ENCODE measurements around the gene PNMA8B. TPM values are rescaled to one million over a fixed set of nuclear protein-coding genes. Genes with fewer than 3 reads are reported as not detected.
"Not testable (repeated sequence)": the region's sequence is repeated elsewhere in the genome, so short reads cannot be mapped to it uniquely, and the experiment has no call there.

The PNMA8B gene
- total and polyA plus RNA-seq, 7 donors, result 0.16 to 0.52 (median 0.34) TPM

- ATAC-seq, result peak; percentile 55 to 84 (median 66)
- H3K27ac ChIP-seq, result no peak overlapping the region
- intact Hi-C loops (cut with DNase I), result loop anchor here in 1 of 2 donors (2.0 kb wide), 2 partner anchors 13 to 133 kb away; no protein-coding TSS in a partner anchor
- DNase-seq, result peak; percentile 70 to 80
- peaks cover 0 to 10% (median 2%) of the 10 kb centered on the region in 3 donors for H3K27me3 ChIP-seq (ENCODE audit: insufficient read depth in 3 of 3, low read length in 2 of 3)
- TF ChIP-seq, protein P1, sequence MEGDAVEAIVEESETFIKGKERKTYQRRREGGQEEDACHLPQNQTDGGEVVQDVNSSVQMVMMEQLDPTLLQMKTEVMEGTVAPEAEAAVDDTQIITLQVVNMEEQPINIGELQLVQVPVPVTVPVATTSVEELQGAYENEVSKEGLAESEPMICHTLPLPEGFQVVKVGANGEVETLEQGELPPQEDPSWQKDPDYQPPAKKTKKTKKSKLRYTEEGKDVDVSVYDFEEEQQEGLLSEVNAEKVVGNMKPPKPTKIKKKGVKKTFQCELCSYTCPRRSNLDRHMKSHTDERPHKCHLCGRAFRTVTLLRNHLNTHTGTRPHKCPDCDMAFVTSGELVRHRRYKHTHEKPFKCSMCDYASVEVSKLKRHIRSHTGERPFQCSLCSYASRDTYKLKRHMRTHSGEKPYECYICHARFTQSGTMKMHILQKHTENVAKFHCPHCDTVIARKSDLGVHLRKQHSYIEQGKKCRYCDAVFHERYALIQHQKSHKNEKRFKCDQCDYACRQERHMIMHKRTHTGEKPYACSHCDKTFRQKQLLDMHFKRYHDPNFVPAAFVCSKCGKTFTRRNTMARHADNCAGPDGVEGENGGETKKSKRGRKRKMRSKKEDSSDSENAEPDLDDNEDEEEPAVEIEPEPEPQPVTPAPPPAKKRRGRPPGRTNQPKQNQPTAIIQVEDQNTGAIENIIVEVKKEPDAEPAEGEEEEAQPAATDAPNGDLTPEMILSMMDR (IDR thresholded peaks at IDR 0.05), result peak; percentile 90
- no peaks in the 10 kb centered on the region for H3K4me1 ChIP-seq
- H3K4me3 ChIP-seq, result no peak overlapping the region
- no peaks in the 10 kb centered on the region for H3K9me3 ChIP-seq
- 4 to 8% (median 8%) methylated on average over 13 of the region's 13 CpGs for WGBS, 3 donors
- no peaks in the 10 kb centered on the region for H3K36me3 ChIP-seq (ENCODE audit: insufficient read depth in 1 of 2, low read depth in 1 of 2)
These were observed 34.2 kb upstream of the PNMA8B start for GRCh38 chr19:46529622-46530451.

- ATAC-seq (peak in 1 of 4 donors; percentile 33), DNase-seq (no peak)
- Histone ChIP-seq H3K27ac (no peak overlapping the region), H3K9me3 (no peaks in the 10 kb centered on the region), H3K27me3 (ENCODE audit: insufficient read depth in 3 of 3, low read length in 2 of 3) (peaks cover 0 to 10% (median 2%) of the 10 kb centered on the region in 3 donors), H3K4me3 (no peak overlapping the region), H3K4me1 (no peaks in the 10 kb centered on the region), H3K36me3 (ENCODE audit: insufficient read depth in 1 of 2, low read depth in 1 of 2) (no peaks in the 10 kb centered on the region)
- intact Hi-C loops (cut with DNase I), result loop anchor here in 1 of 2 donors (2.0 kb wide), 2 partner anchors 14 to 134 kb away; no protein-coding TSS in a partner anchor
- 49 to 55% (median 52%) methylated on average over 25 of the region's 25 CpGs for WGBS, 3 donors
- TF ChIP-seq, protein P1 (IDR thresholded peaks at IDR 0.05), result no peak
These were observed 33.2 kb upstream of the PNMA8B start for GRCh38 chr19:46528601-46529590.

GRCh38 chr19:46526801-46527200, 31.1 kb upstream of the PNMA8B start:
- H3K27me3 ChIP-seq (ENCODE audit: insufficient read depth in 3 of 3, low read length in 2 of 3); H3K9me3 ChIP-seq; H3K4me1 ChIP-seq; H3K36me3 ChIP-seq (ENCODE audit: insufficient read depth in 1 of 2, low read depth in 1 of 2); H3K27ac ChIP-seq; H3K4me3 ChIP-seq; ATAC-seq; intact Hi-C loops (cut with DNase I); DNase-seq: not testable (repeated sequence)
- WGBS, 3 donors, result 91% methylated on average over 12 to 17 of the region's 18 CpGs

DNA sequence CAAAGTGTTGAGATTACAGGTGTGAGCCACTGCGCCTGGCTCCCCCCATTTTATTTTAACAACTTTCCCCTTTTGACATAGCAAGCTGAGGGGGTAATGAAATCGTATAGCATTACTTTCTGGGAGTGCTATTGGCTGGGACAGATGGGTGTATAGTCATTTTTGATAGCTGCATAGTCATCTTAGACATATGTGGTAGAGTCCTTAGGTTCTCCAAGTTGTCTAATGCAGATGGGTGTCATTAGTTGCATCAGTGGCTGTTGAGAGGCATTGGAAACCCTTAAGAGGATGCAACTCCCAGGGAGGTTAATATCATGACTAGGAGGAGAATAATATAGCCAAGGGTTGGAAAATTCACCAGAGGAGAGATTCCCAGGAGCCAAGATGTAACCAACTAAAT, 28.6 kb upstream of the PNMA8B start:
- H3K9me3 ChIP-seq, result no peaks in the 10 kb centered on the region
- DNase-seq (no peak), ATAC-seq (no peak)
- no peaks in the 10 kb centered on the region for H3K27me3 ChIP-seq (ENCODE audit: insufficient read depth in 3 of 3, low read length in 2 of 3)
- 89 to 98% (median 92%) methylated on average over 2 of the region's 2 CpGs for WGBS, 3 donors
- no peak overlapping the region for H3K4me3 ChIP-seq
- H3K4me1 ChIP-seq, result no peaks in the 10 kb centered on the region
- H3K27ac ChIP-seq, result no peak overlapping the region
- no peaks in the 10 kb centered on the region for H3K36me3 ChIP-seq (ENCODE audit: insufficient read depth in 1 of 2, low read depth in 1 of 2)
- TF ChIP-seq, protein P1 (IDR thresholded peaks at IDR 0.05), result no peak
- intact Hi-C loops (cut with DNase I), result no loop called here

- WGBS, 3 donors, result 75 to 91% (median 76%) methylated on average over 4 of the region's 4 CpGs
- H3K27me3 ChIP-seq (ENCODE audit: insufficient read depth in 3 of 3, low read length in 2 of 3); H3K36me3 ChIP-seq (ENCODE audit: insufficient read depth in 1 of 2, low read depth in 1 of 2); DNase-seq; intact Hi-C loops (cut with DNase I); H3K27ac ChIP-seq; H3K4me3 ChIP-seq; ATAC-seq; H3K9me3 ChIP-seq; H3K4me1 ChIP-seq: not testable (repeated sequence)
These were observed 27.3 kb upstream of the PNMA8B start for GRCh38 chr19:46522988-46523387.

Data from psoas muscle (tissue), 8 donors.